Measurements from ENCODE around the gene PSD.

DNA sequence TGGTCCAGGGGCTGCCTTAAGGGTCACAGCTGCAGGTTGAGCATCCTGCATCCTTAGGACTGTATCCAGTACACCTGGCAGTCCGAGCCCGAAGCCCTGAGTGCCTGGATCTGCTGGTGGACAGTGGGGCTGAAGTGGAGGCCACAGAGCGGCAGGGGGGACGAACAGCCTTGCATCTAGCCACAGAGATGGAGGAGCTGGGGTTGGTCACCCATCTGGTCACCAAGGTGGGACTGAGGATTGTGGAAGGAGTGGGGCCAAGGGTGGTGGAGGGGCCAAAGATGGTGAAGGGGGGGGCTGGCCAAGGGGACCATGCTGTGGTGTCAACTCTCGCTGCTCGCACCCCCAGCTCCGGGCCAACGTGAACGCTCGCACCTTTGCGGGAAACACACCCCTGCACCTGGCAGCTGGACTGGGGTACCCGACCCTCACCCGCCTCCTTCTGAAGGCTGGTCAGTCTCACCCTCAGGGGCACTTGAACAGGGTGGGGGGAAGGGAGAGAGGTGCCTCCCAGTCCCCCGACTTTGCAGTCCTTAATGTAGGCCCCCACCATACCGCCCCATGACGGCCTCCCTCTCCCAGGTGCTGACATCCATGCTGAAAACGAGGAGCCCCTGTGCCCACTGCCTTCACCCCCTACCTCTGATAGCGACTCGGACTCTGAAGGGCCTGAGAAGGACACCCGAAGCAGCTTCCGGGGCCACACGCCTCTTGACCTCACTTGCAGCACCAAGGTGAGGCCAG lies 17.8 kb downstream of the PSD start:
- TF ChIP-seq, protein P1, sequence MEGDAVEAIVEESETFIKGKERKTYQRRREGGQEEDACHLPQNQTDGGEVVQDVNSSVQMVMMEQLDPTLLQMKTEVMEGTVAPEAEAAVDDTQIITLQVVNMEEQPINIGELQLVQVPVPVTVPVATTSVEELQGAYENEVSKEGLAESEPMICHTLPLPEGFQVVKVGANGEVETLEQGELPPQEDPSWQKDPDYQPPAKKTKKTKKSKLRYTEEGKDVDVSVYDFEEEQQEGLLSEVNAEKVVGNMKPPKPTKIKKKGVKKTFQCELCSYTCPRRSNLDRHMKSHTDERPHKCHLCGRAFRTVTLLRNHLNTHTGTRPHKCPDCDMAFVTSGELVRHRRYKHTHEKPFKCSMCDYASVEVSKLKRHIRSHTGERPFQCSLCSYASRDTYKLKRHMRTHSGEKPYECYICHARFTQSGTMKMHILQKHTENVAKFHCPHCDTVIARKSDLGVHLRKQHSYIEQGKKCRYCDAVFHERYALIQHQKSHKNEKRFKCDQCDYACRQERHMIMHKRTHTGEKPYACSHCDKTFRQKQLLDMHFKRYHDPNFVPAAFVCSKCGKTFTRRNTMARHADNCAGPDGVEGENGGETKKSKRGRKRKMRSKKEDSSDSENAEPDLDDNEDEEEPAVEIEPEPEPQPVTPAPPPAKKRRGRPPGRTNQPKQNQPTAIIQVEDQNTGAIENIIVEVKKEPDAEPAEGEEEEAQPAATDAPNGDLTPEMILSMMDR (IDR thresholded peaks at IDR 0.05), result no peak
- TF ChIP-seq POLR2A (IDR thresholded peaks at IDR 0.05), result no peak
